Left hindlimb (tissue), 1 donor: ENCODE results near the gene RAP1GDS1.
"Not testable (repeated sequence)": the region's sequence is repeated elsewhere in the genome, so short reads cannot be mapped to it uniquely, and the experiment has no call there.

Source experiments
- DNase-seq: peaks from one replicate; pipeline ENCODE4 v3.0.0-alpha.2; 2018

RAP1GDS1 gene

DNA sequence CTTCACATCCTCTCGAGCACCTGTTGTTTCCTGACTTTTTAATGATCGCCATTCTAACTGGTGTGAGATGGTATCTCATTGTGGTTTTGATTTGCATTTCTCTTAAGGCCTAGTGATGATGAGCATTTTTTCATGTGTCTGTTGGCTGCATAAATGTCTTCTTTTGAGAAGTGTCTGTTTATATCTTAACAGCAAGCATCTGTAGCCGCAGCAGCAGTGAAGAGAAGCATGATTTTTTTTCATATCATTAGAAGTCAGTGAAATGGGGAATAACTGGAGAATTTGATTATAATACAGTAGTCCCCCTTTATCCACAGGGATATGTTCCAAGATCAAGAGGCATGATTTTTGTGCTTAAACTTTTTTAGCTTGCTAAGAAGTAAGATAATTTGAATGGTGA is 27.5 kb downstream of the RAP1GDS1 start:
- not testable (repeated sequence) for DNase-seq

DNA sequence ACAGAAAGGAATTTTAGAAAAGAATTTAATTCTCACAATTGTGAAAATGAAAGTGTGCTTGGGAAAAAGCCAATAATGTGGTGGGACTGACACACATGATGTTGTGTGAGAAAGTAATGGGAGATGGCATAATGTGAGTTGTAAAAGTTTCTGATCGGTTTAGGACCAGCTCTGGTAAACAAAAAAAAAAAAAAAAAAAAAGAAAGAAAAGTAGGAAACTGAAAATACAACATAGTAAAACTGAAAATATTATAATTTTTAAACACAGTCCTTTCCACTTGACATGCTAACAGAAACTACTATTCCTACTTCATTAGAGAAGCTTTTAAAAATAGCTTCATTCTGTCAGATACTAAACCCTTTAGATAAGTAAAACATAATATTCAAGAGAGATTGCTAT is 28.2 kb downstream of the RAP1GDS1 start:
- DNase-seq, result no peak

DNA sequence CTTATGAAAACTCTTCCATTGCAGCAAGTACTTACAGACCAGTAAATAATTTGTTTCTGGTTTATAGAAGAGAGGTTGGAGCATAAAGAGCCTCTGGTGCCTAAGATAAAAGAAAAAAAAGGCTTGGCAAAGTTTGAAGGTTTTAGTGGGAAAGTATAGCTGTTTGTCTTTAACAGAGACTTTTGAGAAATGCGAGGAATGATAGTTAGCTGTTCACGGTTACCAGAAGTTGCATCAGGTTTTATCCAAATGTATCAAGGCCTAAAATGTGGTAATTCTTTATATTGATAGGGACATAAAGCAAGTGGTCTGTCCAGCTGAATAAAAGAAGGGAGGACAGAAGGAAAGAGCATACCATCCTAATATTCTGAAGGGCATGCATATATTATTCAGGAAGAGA is 29.3 kb downstream of the RAP1GDS1 start:
- no peak for DNase-seq

DNA sequence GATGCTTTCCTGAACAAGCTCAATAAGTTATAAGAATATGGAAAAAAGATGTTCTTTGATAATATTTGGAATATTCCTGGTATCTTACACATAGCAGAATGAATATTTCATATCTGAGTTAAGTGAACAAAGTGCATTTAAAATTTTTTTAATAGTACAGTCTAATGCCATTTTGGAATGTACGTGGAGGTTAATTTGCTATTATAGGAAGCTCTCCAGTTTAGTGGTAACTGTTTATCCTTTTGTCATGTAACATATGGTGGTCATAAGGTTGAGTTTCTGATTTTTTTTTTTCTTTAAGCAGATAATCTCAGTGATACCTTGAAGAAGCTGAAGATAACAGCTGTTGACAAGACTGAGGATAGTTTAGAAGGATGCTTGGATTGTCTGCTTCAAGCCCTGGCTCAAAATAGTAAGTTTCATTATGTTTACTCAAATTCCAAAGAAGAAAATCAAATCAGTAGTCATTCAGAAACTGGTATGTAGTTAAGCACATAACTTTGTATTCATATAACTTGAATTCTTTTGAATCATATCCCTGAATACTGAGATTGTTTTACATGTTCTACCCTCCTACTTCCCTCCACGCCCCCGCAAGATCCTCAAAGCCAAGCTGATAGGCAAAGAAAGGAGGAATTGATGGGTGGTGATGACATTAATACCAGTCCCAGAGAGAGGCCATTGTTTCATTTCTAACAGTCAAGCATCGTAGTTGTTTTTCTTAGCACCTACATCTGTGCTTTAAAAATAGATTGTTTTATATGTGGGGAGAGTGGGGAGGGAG is 32.1 kb downstream of the RAP1GDS1 start:
- DNase-seq, result no peak

DNA sequence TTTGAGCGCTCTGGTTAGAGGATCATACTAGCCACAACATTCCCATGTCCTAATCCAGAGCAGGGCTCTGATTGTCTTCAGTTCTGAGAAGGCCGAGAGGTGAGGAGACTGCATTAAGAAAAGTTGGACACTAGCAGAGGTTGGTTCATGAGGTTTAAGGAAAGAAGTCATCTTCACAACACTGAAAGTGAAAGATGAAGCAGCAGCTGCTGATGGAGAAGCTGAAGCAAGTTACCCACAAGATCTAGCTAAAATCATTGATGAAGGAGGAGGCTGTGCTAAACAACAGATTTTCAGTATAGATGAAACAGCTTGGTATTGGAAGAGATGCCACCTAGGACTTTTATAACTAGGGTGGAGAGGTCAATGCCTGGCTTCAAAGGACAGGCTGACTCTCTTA is 36.8 kb downstream of the RAP1GDS1 start:
- DNase-seq, result no peak

DNA sequence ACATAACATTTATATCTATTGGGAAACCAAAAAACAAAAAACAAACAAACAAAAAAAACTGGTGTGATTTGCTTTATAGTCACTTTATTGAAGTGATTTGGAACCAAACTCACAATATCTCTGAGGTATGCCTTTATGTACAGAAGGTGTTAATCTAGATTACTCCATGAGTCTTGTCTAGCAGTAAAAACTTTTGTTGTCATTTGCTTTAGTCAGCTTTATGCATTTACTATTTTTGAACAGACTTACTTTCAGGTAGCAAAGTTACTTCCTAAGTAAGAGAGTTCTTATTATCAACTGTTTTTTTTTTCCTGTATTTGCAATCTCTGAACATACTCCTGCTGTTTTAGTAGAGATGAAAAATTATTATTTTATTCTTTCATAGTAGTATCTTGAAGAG is 39.5 kb downstream of the RAP1GDS1 start:
- no peak for DNase-seq

DNA sequence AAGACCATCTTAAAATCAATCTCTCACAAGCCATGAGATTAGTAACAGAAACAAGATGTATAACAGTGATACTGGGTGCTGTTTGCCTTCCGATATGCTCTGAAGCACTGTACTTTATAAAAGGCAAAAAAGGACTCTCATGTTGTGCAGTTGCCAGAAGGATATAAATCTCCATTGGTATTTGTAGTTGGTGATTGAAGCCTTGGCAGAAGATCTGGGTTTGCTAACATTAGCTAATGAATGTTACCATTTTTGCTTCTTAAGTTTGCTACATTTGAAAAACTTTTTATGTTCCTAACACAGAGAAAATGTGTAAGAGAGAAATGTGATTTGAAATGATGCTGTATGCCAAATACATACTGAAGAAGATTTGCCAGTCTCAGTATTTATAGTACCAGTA is 44.4 kb downstream of the RAP1GDS1 start:
- DNase-seq, result no peak

DNA sequence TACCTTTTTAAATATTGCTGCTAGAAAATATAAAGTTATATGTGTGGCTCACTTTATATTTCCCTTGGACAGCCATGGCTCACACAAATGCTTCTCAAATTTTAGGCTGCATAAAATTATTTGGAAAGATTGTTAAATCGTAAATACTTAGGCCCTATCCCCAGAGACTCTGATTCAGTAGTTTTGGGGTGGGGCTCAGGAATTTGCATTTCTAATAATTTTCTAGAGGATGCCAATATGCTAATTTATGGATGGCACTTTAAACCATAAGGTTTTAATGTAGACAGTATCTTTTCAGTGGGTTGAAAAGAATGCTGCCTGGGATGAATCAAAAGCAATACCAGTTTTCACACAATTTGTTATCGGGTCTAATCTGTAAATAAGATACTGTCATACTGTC is 49.7 kb downstream of the RAP1GDS1 start:
- no peak for DNase-seq

DNA sequence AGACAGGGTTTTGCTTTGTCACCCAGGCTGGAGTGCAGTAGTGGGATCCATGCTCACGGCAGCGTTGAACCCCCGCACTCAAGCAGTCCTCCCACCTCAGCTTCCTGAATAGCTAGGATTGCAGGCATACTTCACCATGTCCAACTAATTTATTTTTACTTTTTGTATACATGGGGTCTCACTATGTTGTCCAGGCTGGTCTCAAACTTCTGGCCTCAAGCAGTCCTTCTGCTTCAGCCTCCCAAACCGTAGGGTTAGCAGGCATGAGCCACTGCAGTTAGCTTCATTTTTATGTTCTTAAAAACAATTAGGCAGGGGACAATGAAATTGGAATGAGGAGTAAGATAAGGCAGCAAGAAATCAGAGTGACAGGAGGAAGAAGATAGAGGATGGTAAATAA is 50.5 kb downstream of the RAP1GDS1 start:
- no peak for DNase-seq

DNA sequence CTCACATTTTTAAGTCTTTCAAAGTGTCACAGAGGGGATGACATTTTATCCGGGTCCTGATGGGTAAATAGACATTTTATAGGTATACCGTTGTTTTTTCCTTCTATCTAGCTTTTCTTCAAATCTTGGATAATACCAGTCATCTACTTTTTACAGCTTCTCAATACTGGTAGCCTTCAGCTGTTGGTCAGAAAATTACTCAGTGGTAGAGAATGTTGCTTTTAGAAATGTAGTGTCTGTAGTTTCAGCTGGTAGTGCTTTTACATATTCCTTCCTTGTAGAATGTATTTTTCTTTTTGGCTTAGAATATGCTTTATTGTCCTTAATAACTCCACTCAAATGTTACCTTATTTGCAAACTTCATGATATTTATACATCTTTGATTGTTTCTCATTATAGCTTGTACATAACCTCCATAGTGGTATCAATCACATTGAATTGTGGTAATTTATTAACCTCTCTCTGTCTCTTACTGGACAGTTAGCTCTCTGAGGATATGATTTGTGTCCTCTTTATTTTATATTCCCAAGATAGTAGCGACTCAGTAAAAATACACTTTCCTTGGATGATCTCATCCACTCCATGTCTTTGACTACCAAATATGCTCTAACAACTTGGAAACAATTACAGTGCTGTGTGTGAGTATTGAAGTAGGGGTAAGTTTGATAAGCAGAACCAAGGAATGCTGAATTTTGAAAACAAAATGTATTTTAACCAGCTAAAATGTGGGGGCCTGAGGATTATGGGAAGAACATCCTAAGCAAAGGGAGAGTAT is 53.8 kb downstream of the RAP1GDS1 start:
- no peak for DNase-seq

DNA sequence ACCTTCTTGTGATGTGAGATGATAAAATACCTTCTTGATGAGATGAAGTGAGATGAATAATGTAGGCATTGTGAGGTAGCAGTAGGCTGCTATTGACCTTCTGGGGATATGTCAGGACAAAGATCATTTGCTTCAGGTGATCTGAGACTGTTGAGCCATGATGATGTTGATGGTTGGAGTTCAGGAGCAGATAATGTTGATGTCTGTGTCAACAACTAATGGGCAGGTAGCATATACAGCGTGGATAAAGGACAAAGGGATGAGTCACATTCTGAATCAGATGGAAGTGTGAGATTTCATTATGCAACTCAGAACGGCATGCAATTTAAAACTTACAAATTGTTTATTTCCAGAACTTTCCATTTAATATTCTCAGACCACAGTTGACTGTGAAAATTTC is 57.3 kb downstream of the RAP1GDS1 start:
- DNase-seq, result no peak

DNA sequence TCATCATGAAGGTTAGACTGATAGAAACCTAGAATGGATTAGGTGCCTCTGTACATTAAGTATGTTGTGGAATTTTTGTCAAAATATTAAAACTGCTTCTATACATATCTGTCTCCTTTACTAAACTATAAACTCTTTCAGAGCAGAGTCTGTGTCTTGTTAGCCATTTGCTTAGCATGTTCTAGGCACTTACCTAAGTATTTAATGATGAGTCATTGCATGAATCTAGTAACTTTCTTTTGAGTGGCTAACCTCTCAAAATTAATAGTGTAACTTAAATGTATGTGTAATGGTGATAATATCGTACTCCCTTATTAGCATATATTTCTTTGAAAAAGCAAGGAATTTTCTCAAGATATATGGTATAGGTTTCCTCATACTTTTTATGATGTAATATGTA is 57.8 kb downstream of the RAP1GDS1 start:
- no peak for DNase-seq

DNA sequence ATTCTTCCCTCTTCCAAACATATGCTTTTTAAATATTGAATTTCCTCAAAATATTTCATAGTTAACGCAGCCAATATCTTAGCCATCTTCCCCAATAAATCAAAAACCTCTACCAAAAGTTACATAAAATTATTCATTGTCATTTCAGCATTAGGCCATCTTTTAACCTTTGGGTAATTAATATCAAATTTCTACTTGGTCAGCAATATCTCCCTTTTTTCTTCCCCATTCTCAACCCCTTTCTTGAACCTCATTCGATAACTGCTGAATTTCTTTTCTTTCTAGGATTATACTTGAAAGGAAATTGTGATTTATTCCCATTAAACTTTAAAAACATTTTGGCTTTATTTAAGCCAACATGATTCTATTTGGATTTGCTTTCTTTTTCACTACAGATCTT is 65.0 kb downstream of the RAP1GDS1 start:
- no peak for DNase-seq

DNA sequence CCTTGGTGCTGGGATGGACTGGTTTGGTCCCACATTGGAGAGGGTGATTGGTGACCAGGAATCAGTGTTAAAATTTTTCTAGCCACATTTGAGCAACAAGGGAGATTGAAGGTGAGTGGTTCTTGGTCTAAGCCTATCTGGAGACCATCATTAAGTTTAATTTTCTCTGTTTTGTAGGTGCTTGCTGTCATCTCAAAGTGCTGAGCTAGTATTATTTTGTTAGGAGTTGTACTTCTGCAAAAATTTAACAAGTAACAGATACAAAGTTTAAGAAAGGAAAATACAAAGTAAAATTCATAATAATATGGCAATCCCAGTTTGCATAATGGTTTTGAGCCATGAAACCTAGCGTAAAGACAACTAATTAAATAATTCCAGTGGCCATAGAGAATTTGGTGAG is 66.5 kb downstream of the RAP1GDS1 start:
- DNase-seq, result no peak

DNA sequence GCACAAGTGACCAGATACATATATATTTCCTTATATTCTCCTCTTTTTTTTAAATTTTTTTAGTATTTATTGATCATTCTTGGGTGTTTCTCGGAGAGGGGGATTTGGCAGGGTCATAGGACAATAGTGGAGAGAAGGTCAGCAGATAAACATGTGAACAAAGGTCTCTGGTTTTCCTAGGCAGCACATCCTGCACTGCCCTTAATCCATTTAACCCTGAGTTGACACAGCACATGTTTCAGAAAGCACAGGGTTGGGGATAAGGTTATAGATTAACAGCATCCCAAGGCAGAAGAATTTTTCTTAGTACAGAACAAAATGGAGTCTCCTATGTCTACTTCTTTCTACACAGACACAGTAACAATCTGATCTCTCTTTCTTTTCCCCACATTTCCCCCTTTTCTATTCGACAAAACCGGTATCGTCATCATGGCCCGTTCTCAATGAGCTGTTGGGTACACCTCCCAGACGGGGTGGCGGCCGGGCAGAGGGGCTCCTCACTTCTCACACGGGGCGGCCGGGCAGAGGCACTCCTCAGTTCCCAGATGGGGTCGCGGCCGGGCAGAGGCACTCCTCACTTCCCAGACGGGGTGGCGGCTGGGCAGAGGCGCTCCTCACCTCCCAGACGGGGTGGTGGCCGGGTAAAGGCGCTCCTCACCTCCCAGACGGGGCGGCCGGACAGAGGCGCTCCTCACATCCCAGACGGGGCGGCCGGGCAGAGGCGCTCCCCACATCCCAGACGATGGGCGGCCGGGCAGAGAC is 68.9 kb downstream of the RAP1GDS1 start:
- DNase-seq, result not testable (repeated sequence)

DNA sequence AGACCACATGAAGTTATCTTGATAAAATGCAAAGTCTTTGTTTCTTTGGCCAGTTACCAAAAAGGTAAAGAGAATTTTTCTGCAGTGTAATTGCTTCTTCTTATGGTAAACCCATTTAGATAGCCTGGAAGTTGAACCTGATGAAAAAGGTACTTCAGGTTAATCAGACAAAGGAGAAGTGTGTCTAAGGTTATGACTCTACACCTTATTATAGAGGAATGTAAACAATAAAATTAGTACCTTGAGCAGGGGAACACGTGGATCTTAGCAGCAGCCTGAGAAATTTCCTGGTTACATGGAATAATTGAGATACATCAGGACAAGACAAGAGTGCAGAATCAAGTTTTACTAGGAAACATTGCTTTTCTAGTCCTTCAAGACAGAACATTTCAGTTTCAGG is 70.8 kb downstream of the RAP1GDS1 start:
- no peak for DNase-seq

DNA sequence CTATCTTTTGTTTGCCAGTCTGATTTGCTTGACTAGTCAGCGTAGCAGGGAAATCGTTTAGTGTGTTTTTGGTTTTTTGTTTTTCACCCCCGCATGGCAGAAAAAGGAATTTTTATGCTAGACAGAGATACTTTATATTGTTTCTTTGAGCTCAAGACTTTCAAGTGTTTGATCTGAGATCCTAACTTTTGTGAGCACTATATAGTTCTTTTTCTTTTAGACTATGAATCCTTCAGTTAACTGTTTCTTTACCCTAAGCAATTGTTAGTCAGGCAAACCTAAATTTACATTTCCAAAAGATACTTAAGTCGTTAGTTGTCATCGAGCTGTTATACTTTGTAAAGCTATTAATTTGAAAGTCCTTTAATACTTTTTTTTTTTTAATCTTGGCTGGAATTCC is 73.3 kb downstream of the RAP1GDS1 start:
- no peak for DNase-seq

DNA sequence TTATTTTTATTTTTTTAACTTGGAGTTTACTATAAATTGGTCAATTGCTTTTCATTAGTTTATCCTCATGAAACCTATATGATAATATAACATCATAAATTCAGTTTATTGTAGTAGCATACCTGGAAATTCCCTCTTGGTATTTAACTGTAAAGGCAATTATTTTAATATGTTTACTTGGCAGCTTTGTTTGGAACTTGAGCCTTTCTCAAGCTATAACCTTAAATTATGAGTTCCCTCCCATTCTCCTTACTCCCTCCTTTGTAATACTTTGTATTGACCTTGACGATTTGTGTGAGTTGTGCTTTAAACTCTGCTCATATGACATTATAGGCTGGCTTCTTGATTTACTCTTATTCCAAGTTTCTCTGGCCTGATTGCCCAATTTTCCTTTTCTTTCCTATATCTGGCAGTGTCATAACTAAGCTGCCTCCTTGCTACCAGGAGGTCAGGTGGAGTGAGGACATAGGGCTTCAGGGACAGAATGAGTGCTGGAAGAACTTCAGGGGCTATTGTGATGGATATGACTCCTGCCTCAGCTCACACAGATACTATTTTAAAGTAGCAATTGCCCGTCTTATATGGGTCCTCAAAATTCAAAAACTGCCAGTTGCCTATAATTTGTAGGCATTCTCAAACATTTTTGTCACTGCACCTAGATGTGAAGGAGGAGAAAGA is 77.7 kb downstream of the RAP1GDS1 start:
- DNase-seq, result no peak

DNA sequence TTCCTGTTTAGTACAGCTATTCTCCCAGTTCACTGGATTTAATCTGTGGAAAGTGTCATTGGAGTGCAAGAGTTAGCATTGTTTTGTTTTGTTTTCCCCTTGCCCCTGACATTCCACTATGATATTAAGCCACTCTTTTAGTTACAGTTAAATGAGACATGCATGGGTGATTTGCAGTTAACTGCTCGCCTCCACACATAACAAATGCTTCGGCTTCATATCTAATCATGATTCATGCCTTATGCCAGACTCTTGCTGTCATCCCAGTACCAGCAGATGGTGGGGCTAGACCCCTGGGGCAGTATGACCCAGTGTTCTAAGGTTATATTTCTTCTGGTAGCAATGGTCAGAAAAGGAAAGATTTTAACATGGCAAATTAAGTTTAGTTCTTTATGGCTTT is 80.1 kb downstream of the RAP1GDS1 start:
- no peak for DNase-seq

DNA sequence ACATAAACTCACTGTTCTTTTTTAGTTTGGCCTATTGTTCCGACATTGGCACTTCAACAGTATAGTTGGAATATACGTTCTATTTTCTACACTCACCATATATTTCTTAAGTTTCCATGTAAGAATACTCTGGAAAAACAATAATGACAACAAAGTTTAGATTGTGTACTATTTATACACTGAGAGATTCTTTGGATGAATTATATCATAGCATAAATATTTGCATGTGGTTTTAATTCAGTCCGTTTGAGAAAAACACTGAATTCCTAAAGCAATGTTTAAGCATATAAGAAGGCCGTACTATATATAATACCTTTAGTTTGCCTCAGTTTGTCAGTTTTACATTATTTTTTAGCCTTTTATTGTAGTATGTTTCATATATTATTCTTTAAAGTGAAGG is 82.4 kb downstream of the RAP1GDS1 start:
- DNase-seq, result no peak

DNA sequence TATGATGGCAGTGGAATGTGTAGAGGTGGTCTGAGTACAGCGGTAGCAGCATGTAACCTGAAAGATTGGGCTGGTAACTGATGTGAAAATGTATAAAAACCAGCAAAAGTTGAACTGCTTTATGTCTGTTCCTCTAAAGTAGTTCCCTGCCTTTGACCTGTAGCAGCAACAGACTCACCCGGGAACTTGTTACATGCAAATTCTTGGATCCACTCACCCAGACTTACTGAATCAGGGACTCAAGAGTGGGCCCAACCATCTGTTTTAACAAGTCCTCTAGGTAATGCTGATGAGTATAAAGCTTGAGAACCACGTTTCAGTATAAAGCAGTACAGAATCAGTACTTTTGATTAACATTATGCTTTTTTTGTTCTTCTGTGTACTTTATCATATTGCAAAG is 84.7 kb downstream of the RAP1GDS1 start:
- DNase-seq, result no peak

DNA sequence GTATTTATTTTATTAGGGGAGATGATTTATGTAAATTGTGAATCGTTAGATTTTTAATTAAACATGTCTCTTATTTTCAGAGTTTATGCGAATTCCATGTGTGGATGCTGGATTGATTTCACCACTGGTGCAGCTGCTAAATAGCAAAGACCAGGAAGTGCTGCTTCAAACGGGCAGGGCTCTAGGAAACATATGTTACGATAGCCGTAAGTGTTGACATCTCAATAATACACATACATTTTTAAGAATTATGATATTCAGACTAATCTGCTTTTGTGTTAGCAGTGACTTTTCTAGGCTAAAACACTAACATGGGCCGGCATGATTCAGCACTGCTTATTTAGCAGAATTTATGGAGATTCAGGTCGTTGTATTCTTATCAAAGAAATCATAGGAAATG is 91.2 kb downstream of the RAP1GDS1 start:
- DNase-seq, result no peak

DNA sequence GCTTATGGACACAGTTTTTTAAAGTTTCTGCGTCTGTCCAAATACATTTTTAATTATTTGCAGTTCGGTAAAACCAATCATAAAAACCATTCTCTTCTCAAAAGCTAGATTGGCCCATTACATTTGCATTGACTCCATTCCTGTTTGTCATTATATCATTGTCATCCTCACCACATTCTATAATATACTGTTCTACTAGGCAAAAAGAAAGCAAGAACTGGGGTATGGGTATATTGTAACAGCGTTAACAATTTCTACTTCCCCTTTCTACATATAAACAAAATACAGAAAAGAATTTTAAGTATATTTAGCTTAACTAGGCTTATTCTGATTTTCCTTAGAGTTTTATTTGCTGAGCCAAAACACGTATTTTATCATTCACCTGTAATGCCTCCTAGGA is 91.8 kb downstream of the RAP1GDS1 start:
- DNase-seq, result no peak
